GM21360 (cell line): ENCODE results near the gene GRIN3B.
"Not testable (repeated sequence)": the region's sequence is repeated elsewhere in the genome, so short reads cannot be mapped to it uniquely, and the experiment has no call there.

Experiments used
- ATAC-seq: cut with Tn5 transposase; IDR thresholded peaks from one replicate; pipeline ENCODE4 v1.9.1; 2021; ENCODE audit warnings: mild to moderate bottlenecking, moderate library complexity; ENCODE audit not compliant: unreplicated experiment

GRIN3B gene

GRCh38 chr19:1018393-1018792 lies 18.2 kb downstream of the GRIN3B start:
- no peak for ATAC-seq

- ATAC-seq: no peak
These were observed 18.9 kb downstream of the GRIN3B start for GRCh38 chr19:1018932-1019615.

GRCh38 chr19:1019616-1019961 lies 19.4 kb downstream of the GRIN3B start:
- ATAC-seq: no peak

DNA sequence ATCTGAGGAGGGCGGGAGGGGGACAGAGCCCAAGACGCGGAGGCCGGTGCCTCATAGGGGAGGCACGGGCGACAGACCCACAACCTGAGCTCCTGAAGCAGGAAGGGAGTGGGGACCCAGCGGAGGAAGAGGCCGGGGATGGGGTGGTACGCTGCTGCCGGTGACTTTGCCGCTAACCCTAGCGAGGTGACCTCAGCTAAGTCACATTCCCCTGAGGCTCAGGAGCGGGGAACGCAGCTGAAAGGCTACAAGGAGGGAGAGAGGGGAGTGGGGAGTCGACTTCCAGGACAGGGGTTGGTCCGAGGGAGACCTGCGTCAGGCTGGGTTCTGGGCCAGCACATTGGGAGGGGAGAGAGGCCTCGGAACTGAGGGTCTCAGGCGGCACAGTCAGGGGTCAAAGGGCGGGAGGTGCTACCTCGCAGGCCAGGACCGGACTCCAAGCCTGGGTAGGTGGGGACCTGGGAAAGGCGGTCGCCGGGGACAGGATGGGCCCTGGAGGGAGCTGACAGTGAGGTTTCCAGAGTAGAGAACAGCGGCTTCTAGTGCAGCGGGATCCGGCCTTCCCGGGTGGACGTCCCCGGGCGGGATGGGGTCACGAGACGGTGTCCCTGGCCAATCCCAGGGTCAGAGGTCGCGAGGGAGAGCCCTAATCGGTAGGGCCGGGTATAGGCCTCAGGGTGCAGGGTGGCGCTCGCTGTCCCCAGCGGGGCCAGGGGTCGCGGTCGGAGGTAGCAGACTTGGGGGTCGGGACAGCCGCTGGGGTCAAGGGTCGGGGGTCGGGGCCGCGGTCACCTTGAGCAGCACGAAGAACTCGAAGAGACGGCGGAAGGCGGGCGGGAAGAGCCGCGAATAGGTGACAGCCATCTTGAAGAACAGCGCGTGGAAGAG lies 20.0 kb downstream of the GRIN3B start:
- no peak for ATAC-seq

DNA sequence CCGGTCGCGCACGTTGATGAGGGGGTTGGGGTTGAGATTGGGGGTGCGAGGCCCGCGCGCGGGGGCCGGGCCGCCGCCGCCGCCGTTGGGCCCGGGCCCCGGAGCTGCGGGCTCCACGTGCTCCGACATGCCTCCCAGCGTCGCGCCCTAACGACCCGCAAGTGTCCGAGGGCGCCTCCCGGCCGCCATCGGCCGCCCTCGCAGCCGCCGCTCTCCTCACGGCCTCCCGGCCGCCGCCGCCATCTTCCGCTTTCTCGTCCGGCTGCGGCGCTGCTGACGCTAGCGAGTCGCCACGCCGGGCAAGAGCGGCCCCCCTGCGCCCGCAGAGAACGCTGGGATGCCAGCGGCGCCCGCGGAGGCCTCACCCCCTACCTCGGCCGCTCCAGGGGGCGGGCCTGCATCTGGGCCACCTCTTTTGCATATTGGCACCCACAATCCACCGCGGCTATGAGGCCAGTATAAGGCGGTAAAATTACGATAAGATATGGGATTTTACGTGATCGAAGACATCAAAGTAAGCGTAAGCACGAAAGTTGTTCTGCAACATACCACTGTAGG lies 20.7 kb downstream of the GRIN3B start, which contains the start of gene TMEM259:
TMEM259 (minus strand) TSS at position 256 of the 558 bp plus-strand sequence; CDS start at position 129, 127 bp downstream.
- ATAC-seq: peak; percentile 74

- ATAC-seq: not testable (repeated sequence)
These were observed 23.6 kb downstream of the GRIN3B start for GRCh38 chr19:1023883-1024188.

DNA sequence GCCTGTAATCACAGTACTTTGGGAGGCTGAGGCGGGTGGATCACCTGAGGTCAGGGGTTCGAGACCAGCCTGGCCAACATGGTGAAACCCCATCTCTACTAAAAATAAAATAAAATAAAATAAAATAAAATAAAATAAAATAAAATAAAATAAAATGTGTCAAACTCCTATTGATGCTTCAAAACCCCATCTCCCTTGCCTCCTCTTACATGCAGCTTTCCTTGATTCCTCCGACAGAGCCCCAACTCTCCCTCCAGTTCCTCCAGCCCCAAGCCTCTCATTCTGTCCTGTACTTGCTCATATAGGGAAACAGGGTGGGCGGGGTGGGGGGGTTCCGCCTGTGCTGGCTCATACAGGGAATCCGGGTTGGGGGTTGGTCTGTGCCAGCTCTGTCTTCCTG lies 24.9 kb downstream of the GRIN3B start:
- not testable (repeated sequence) for ATAC-seq

GRCh38 chr19:1025960-1026782 lies 26.0 kb downstream of the GRIN3B start, which contains the start of gene CNN2:
Gene CNN2 (plus strand): TSS chr19:1026608. CDS start chr19:1026662, 54 bp downstream.
- ATAC-seq: peak; percentile 43

GRCh38 chr19:1026783-1027649 lies 26.8 kb downstream of the GRIN3B start:
- ATAC-seq: no peak

- ATAC-seq: no peak
These were observed 27.4 kb downstream of the GRIN3B start for GRCh38 chr19:1027650-1028061.

- no peak for ATAC-seq
These were observed 28.1 kb downstream of the GRIN3B start for GRCh38 chr19:1028062-1028926.

GRCh38 chr19:1032264-1032867 lies 32.1 kb downstream of the GRIN3B start:
- no peak for ATAC-seq

DNA sequence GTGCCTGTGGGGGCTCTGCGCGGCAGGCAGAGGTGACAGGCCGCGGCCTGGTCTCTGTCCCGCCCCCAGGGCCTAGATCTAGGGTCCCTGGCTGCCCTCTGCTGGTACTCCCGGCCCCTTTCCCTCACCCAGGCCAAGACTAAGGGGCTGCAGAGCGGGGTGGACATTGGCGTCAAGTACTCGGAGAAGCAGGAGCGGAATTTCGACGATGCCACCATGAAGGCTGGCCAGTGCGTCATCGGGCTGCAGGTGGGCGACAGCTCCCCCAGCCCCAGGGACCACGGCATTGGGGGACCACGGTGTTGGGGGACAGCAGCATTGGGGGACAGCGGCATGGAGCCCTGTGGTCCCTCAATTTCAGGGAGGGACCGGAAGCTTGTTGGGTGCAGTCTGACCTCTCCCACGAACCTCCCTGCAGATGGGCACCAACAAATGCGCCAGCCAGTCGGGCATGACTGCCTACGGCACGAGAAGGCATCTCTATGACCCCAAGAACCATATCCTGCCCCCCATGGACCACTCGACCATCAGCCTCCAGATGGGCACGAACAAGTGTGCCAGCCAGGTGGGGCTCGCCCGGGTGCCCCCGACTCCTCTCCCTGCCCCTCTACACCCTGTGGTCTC lies 35.9 kb downstream of the GRIN3B start:
- ATAC-seq: no peak

DNA sequence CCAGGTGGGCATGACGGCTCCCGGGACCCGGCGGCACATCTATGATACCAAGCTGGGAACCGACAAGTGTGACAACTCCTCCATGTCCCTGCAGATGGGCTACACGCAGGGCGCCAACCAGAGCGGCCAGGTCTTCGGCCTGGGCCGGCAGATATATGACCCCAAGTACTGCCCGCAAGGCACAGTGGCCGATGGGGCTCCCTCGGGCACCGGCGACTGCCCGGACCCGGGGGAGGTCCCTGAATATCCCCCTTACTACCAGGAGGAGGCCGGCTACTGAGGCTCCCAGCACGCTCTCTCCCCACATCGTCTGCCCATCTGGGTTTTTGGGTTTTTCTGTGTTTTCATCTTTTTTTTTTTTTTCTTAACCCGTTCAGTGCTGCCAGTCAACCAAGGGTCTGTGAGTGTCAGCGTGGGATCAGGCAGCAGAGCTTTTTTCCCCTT lies 37.4 kb downstream of the GRIN3B start:
- ATAC-seq: no peak

DNA sequence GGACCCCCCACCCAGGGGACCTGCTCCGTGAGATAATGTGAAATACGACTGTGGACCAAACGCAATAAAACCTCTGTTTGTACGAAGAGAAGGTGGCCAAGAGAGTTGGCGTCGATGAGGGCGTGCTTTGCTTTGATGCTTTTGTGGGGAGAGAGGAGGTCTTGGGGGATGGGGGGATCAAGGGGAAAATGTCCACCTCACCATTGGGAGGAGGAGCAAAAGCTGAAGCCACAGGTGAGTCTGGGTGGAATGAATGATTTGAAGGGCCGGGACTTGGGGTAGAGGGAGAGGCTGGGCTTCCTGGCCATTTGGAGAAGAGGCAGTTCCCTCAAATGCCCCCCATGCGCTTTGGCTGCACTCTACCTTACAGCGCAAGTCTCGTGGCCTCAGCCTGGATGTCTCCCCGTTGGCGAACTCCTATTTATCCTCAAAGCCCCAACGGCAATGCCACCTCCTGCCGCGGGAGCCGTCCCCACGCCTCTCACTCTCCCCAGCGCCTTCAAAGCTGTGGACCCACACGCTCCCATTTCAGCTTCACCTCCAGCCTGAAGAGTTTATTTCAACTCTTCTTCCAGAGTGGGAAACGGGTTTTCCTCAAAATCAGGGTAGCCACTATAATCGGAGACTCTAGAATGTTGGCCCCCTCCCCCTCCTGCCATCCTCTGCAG lies 38.9 kb downstream of the GRIN3B start:
- ATAC-seq: no peak

GRCh38 chr19:1039646-1040475 lies 39.6 kb downstream of the GRIN3B start, which contains the start of gene ABCA7:
Gene ABCA7 (plus strand): TSS chr19:1040107. CDS start chr19:1041362, 1,255 bp downstream.
- peak; percentile 55 for ATAC-seq
